ENCODE measurements around the gene UBE2S.

The UBE2S gene

DNA sequence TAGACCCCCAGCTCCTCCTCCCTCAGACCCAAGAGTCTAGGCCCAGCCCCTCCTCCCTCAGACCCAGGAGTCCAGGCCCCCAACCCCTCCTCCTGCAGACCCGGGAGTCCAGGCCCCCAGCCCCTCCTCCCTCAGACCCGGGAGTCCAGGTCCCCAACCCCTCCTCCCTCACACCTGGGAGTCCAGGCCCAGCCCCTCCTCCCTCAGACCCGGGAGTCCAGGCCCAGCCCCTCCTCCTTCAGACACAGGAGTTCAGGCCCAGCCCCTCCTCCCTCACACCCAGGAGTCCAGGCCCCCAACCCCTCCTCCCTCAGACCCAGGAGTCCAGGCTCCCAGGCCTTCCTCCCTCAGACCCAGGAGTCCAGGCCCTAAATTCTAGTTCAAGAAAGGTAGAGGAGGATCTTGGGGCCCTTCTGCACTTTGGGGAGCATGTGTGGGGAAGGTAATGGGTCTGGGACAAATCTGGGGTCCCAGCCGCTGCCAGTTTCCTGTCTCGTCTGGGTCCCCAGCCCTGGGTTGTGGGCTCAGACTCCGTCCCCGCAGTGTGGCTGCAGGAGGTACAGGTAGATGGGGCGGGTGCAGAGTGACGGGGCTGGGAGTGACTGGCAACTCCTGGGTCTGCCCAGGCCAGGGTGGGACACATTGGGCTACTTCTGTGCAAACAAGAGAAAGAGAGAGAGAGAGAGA, 34.1 kb downstream of the UBE2S start:
- H3K9ac ChIP-seq (ENCODE audit: low read depth in 1 of 2, low read length in 2 of 2): no peak overlapping the region

DNA sequence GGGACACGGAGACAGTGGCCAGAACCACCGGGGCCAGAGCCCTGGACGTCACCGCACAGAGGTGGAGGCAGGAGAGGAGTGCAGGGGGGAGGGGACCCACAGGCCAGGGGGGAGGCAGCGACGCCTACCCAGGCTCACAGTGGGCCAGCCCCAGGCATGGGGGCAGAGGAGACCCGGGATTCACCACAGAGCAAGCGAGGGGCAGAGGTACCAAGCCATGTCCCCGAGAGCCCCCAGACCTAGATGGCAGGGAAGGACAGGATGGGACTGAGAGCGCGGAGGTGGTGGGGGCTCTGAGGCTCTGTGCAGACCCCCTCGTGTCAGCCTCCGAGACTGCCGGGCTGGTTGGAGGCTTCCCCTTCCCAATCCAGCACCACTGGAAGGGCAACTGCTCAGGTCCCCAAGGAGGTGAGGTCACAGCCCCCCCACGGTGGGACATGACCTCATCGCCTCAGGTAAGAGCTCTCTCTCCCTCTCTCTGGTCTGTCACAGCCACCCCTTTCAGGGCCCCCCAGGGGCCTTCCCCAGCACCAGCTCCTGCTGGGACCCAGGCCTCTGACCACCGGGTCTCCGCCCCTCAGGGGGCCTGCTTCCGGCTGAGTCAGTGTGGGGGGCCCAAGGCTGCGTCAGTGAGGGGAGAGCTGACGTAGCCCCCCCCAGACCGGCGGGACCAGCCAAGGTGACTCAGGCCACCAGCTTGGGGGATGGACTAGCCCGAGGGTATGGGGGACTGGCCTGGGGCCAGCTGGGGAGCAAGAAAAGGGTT, 35.1 kb downstream of the UBE2S start:
- Histone ChIP-seq H3K27me3 (ENCODE audit: control insufficient read depth in 1 of 2, insufficient read depth in 2 of 2, low read length in 2 of 2) (peaks cover 47 to 53% of the 10 kb centered on the region in 2 donors), H3K4me3 (ENCODE audit: low read depth in 1 of 2, low read length in 2 of 2) (no peak overlapping the region), H3K9me3 (ENCODE audit: control insufficient read depth in 1 of 2, low read length in 2 of 2) (no peaks in the 10 kb centered on the region), H3K4me1 (ENCODE audit: control insufficient read depth in 1 of 2, insufficient read depth in 2 of 2, low read length in 2 of 2) (peaks cover 0 to 6% of the 10 kb centered on the region in 2 donors), H3K36me3 (ENCODE audit: control insufficient read depth in 1 of 2, insufficient read depth in 2 of 2, low read length in 2 of 2) (no peaks in the 10 kb centered on the region), H3K9ac (ENCODE audit: low read depth in 1 of 2, low read length in 2 of 2) (no peak overlapping the region), H3K27ac (ENCODE audit: low read depth, low read length) (no peak overlapping the region)

More for the DNA sequence above, 34.1 kb downstream of the UBE2S start:
- Histone ChIP-seq H3K9me3 (ENCODE audit: control insufficient read depth in 1 of 2, low read length in 2 of 2) (no peaks in the 10 kb centered on the region), H3K27me3 (ENCODE audit: control insufficient read depth in 1 of 2, insufficient read depth in 2 of 2, low read length in 2 of 2) (peaks cover 44 to 46% of the 10 kb centered on the region in 2 donors), H3K27ac (ENCODE audit: low read depth, low read length) (no peak overlapping the region), H3K4me3 (ENCODE audit: low read depth in 1 of 2, low read length in 2 of 2) (no peak overlapping the region), H3K36me3 (ENCODE audit: control insufficient read depth in 1 of 2, insufficient read depth in 2 of 2, low read length in 2 of 2) (no peaks in the 10 kb centered on the region), H3K4me1 (ENCODE audit: control insufficient read depth in 1 of 2, insufficient read depth in 2 of 2, low read length in 2 of 2) (peaks cover 0 to 6% of the 10 kb centered on the region in 2 donors)

DNA sequence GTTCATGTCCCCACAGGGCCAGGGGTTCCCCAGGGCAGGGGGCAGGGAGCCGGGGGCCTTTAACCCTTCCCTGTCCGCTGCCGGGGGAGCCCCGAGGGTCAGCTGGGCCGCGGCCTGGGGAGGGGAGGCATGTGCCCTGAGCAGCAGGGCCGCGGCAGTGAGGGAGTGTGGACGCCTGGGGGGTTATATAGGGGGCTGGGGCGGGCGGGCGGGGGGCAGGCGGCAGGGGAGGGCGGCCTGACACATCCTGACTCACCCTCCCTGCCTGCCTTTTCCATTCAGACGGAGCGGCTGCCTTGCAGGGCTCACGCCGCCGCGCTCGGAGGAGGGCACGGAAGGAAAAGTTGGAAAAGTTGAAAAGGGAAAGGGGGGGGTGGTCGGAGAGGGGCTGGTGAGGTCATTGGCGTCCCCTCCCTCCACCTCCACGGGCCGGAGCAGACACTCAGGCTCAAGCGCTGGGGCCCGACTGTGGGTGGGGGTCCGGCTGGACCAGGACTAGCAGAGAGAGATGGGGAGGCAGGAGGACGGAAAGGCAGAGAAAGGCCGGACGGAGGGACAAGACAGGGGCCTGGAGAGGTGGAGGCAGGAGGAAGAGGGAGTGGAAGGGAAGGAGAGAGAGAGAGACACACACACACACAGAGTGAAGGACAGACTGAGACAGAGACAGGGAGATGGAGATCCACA, 37.1 kb downstream of the UBE2S start, which contains the start of gene IL11:
Gene IL11, minus strand, starts transcription at position 159 of the 684 bp plus-strand sequence. Its CDS starts 153 bp downstream, at position 6.
- Histone ChIP-seq H3K4me1 (ENCODE audit: control insufficient read depth in 1 of 2, insufficient read depth in 2 of 2, low read length in 2 of 2) (no peaks in the 10 kb centered on the region), H3K27ac (ENCODE audit: low read depth, low read length) (no peak within 1 kb of the TSS), H3K36me3 (ENCODE audit: control insufficient read depth in 1 of 2, insufficient read depth in 2 of 2, low read length in 2 of 2) (no peaks in the 10 kb centered on the region), H3K27me3 (ENCODE audit: control insufficient read depth in 1 of 2, insufficient read depth in 2 of 2, low read length in 2 of 2) (peaks cover 47 to 49% of the 10 kb centered on the region in 2 donors), H3K9me3 (ENCODE audit: control insufficient read depth in 1 of 2, low read length in 2 of 2) (no peaks in the 10 kb centered on the region), H3K4me3 (ENCODE audit: low read depth in 1 of 2, low read length in 2 of 2) (peak within 1 kb of the TSS in 1 of 2 donors; percentile 21), H3K9ac (ENCODE audit: low read depth in 1 of 2, low read length in 2 of 2) (no peak within 1 kb of the TSS)

DNA sequence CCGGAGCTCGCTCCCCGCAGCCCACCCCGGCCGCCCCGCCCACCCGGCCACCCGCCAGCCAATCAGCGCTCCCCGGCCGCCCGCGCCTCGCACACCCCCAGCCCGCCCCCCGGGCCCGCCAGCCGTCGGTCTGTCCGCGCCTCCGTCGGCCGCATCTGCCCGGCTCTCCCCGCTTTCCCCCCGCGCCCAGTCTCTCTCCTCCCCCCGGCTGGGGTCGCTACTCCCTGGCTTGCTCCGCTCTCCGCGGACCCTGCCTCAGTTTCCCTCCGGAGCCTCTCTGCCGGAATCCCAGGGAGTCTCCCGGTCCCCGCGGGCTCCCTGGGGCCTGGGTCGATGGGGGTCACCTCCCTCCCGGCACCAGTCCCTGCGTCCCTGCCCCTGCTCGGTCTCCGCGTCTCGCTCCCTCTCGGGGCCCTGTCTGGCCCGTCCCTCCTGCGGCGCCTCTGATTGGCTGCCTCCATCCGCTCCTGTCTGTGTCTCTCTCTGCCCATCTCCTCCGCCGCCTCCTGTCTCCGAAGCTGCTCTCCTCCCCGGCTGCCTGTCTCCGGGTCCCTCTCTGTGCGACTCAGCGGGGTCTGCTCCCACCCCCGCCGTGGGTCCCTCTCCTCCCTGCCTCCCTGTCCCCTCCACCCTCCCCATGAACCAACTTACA, 37.8 kb downstream of the UBE2S start:
- Histone ChIP-seq H3K27ac (ENCODE audit: low read depth, low read length) (no peak overlapping the region), H3K4me3 (ENCODE audit: low read depth in 1 of 2, low read length in 2 of 2) (peak overlapping the region in 1 of 2 donors; percentile 21), H3K27me3 (ENCODE audit: control insufficient read depth in 1 of 2, insufficient read depth in 2 of 2, low read length in 2 of 2) (peaks cover 47 to 49% of the 10 kb centered on the region in 2 donors), H3K4me1 (ENCODE audit: control insufficient read depth in 1 of 2, insufficient read depth in 2 of 2, low read length in 2 of 2) (no peaks in the 10 kb centered on the region), H3K9ac (ENCODE audit: low read depth in 1 of 2, low read length in 2 of 2) (no peak overlapping the region), H3K9me3 (ENCODE audit: control insufficient read depth in 1 of 2, low read length in 2 of 2) (no peaks in the 10 kb centered on the region), H3K36me3 (ENCODE audit: control insufficient read depth in 1 of 2, insufficient read depth in 2 of 2, low read length in 2 of 2) (no peaks in the 10 kb centered on the region)

- H3K27ac ChIP-seq (ENCODE audit: low read depth, low read length): no peak overlapping the region
- H3K36me3 ChIP-seq (ENCODE audit: control insufficient read depth in 1 of 2, insufficient read depth in 2 of 2, low read length in 2 of 2): no peaks in the 10 kb centered on the region
- H3K27me3 ChIP-seq (ENCODE audit: control insufficient read depth in 1 of 2, insufficient read depth in 2 of 2, low read length in 2 of 2): peaks cover 41 to 45% of the 10 kb centered on the region in 2 donors
- no peak overlapping the region for H3K4me3 ChIP-seq (ENCODE audit: low read depth in 1 of 2, low read length in 2 of 2)
- no peaks in the 10 kb centered on the region for H3K9me3 ChIP-seq (ENCODE audit: control insufficient read depth in 1 of 2, low read length in 2 of 2)
- no peak overlapping the region for H3K9ac ChIP-seq (ENCODE audit: low read depth in 1 of 2, low read length in 2 of 2)
- no peaks in the 10 kb centered on the region for H3K4me1 ChIP-seq (ENCODE audit: control insufficient read depth in 1 of 2, insufficient read depth in 2 of 2, low read length in 2 of 2)
Observed at GRCh38 chr19:55368701-55369563, 38.7 kb downstream of the UBE2S start.

GRCh38 chr19:55368106-55368505, 39.5 kb downstream of the UBE2S start:
- no peaks in the 10 kb centered on the region for H3K9me3 ChIP-seq (ENCODE audit: control insufficient read depth in 1 of 2, low read length in 2 of 2)
- H3K4me1 ChIP-seq (ENCODE audit: control insufficient read depth in 1 of 2, insufficient read depth in 2 of 2, low read length in 2 of 2): no peaks in the 10 kb centered on the region
- peaks cover 36 to 40% of the 10 kb centered on the region in 2 donors for H3K27me3 ChIP-seq (ENCODE audit: control insufficient read depth in 1 of 2, insufficient read depth in 2 of 2, low read length in 2 of 2)
- H3K4me3 ChIP-seq (ENCODE audit: low read depth in 1 of 2, low read length in 2 of 2): no peak overlapping the region
- no peak overlapping the region for H3K27ac ChIP-seq (ENCODE audit: low read depth, low read length)
- no peak overlapping the region for H3K9ac ChIP-seq (ENCODE audit: low read depth in 1 of 2, low read length in 2 of 2)
- no peaks in the 10 kb centered on the region for H3K36me3 ChIP-seq (ENCODE audit: control insufficient read depth in 1 of 2, insufficient read depth in 2 of 2, low read length in 2 of 2)

GRCh38 chr19:55366790-55367189, 40.8 kb downstream of the UBE2S start:
- no peaks in the 10 kb centered on the region for H3K4me1 ChIP-seq (ENCODE audit: control insufficient read depth in 1 of 2, insufficient read depth in 2 of 2, low read length in 2 of 2)
- peaks cover 27 to 29% of the 10 kb centered on the region in 2 donors for H3K27me3 ChIP-seq (ENCODE audit: control insufficient read depth in 1 of 2, insufficient read depth in 2 of 2, low read length in 2 of 2)
- no peak overlapping the region for H3K4me3 ChIP-seq (ENCODE audit: low read depth in 1 of 2, low read length in 2 of 2)
- H3K27ac ChIP-seq (ENCODE audit: low read depth, low read length): no peak overlapping the region
- no peaks in the 10 kb centered on the region for H3K9me3 ChIP-seq (ENCODE audit: control insufficient read depth in 1 of 2, low read length in 2 of 2)
- no peaks in the 10 kb centered on the region for H3K36me3 ChIP-seq (ENCODE audit: control insufficient read depth in 1 of 2, insufficient read depth in 2 of 2, low read length in 2 of 2)
- no peak overlapping the region for H3K9ac ChIP-seq (ENCODE audit: low read depth in 1 of 2, low read length in 2 of 2)

DNA sequence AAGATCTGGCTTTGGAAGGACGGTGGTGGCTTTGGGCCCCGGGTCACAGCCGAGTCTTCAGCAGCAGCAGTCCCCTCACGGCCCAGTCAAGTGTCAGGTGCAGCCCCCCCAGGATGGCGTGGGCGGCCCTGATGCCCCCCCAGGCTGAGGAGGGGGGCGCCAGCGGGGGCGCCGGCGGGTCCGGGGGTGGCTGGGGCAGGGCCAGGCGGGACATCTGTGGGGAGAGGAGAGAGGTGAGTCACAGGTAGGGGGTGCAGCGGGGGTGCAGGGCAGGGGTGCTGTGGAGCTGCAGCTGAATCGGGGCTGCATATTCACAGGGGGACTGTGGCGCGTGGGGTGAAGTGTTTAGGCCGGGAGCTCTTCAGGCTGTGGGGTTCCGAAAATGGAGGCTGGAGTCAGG, 41.6 kb downstream of the UBE2S start:
- H3K4me1 ChIP-seq (ENCODE audit: control insufficient read depth in 1 of 2, insufficient read depth in 2 of 2, low read length in 2 of 2): no peaks in the 10 kb centered on the region
- no peak overlapping the region for H3K9ac ChIP-seq (ENCODE audit: low read depth in 1 of 2, low read length in 2 of 2)
- H3K27ac ChIP-seq (ENCODE audit: low read depth, low read length): no peak overlapping the region
- H3K9me3 ChIP-seq (ENCODE audit: control insufficient read depth in 1 of 2, low read length in 2 of 2): no peaks in the 10 kb centered on the region
- no peak overlapping the region for H3K4me3 ChIP-seq (ENCODE audit: low read depth in 1 of 2, low read length in 2 of 2)
- peaks cover 24% of the 10 kb centered on the region in 2 donors for H3K27me3 ChIP-seq (ENCODE audit: control insufficient read depth in 1 of 2, insufficient read depth in 2 of 2, low read length in 2 of 2)
- no peaks in the 10 kb centered on the region for H3K36me3 ChIP-seq (ENCODE audit: control insufficient read depth in 1 of 2, insufficient read depth in 2 of 2, low read length in 2 of 2)

DNA sequence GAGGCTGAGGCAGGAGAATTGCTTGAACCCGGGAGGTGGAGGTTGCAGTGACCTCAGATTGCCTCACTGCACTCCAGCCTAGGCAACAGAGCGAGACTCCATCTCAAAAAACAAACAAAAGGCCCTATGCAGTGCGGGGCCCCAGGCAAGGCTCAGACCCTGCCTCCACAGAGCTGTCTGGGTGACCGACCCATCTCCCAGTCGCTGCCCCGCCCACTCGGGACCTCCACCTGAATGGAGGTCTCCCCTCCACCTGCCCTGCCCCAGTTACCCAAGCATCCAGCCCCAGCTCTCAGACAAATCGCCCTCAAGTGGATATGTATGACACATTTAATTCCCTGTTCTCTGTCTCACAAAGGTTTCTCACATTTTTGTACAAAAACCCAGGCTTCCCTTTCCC, 42.3 kb downstream of the UBE2S start:
- Histone ChIP-seq H3K4me3 (ENCODE audit: low read depth in 1 of 2, low read length in 2 of 2) (no peak overlapping the region), H3K27me3 (ENCODE audit: control insufficient read depth in 1 of 2, insufficient read depth in 2 of 2, low read length in 2 of 2) (peaks cover 18 to 20% of the 10 kb centered on the region in 2 donors), H3K9me3 (ENCODE audit: control insufficient read depth in 1 of 2, low read length in 2 of 2) (no peaks in the 10 kb centered on the region), H3K36me3 (ENCODE audit: control insufficient read depth in 1 of 2, insufficient read depth in 2 of 2, low read length in 2 of 2) (no peaks in the 10 kb centered on the region), H3K9ac (ENCODE audit: low read depth in 1 of 2, low read length in 2 of 2) (no peak overlapping the region), H3K27ac (ENCODE audit: low read depth, low read length) (no peak overlapping the region), H3K4me1 (ENCODE audit: control insufficient read depth in 1 of 2, insufficient read depth in 2 of 2, low read length in 2 of 2) (no peaks in the 10 kb centered on the region)
